A204.1 (cell line): Measurements from ENCODE around the gene RCAN2.
"Not testable (repeated sequence)": the region's sequence is repeated elsewhere in the genome, so short reads cannot be mapped to it uniquely, and the experiment has no call there.

ENCODE experiments used
- FAIRE-seq: peaks from 2 replicates; lab custom pipeline; 2012; peaks lifted over from hg19 to GRCh38; lab: Jason Lieb, UNC

RCAN2 gene

GRCh38 chr6:46332448-46332847 lies 158.8 kb downstream of the RCAN2 start:
- FAIRE-seq = not testable (repeated sequence)

GRCh38 chr6:46331461-46331860 lies 159.8 kb downstream of the RCAN2 start:
- no peak for FAIRE-seq

- no peak for FAIRE-seq
These were observed 161.7 kb downstream of the RCAN2 start for GRCh38 chr6:46329568-46329967.

- FAIRE-seq = no peak
These were observed 163.5 kb downstream of the RCAN2 start for GRCh38 chr6:46327779-46328178.

GRCh38 chr6:46325561-46326530 lies 165.4 kb downstream of the RCAN2 start:
- no peak for FAIRE-seq

GRCh38 chr6:46324706-46325105 lies 166.5 kb downstream of the RCAN2 start:
- FAIRE-seq = no peak

GRCh38 chr6:46323966-46324622 lies 167.2 kb downstream of the RCAN2 start:
- FAIRE-seq = no peak

GRCh38 chr6:46323312-46323965 lies 167.8 kb downstream of the RCAN2 start:
- no peak for FAIRE-seq

- no peak for FAIRE-seq
These were observed 170.7 kb downstream of the RCAN2 start for GRCh38 chr6:46320505-46320904.

GRCh38 chr6:46315589-46315988 lies 175.7 kb downstream of the RCAN2 start:
- no peak for FAIRE-seq

- no peak for FAIRE-seq
These were observed 178.6 kb downstream of the RCAN2 start for GRCh38 chr6:46312654-46313053.

GRCh38 chr6:46310196-46310595 lies 181.1 kb downstream of the RCAN2 start:
- no peak for FAIRE-seq

- no peak for FAIRE-seq
These were observed 184.8 kb downstream of the RCAN2 start for GRCh38 chr6:46306431-46306830.

- FAIRE-seq = no peak
These were observed 185.4 kb downstream of the RCAN2 start for GRCh38 chr6:46305833-46306232.

GRCh38 chr6:46305236-46305635 lies 186.0 kb downstream of the RCAN2 start:
- no peak for FAIRE-seq

GRCh38 chr6:46302816-46303215 lies 188.4 kb downstream of the RCAN2 start:
- no peak for FAIRE-seq

- no peak for FAIRE-seq
These were observed 189.1 kb downstream of the RCAN2 start for GRCh38 chr6:46302176-46302575.

- FAIRE-seq = no peak
These were observed 192.0 kb downstream of the RCAN2 start for GRCh38 chr6:46299253-46299652.

GRCh38 chr6:46296586-46296985 lies 194.7 kb downstream of the RCAN2 start:
- no peak for FAIRE-seq

GRCh38 chr6:46293641-46294316 lies 197.5 kb downstream of the RCAN2 start:
- FAIRE-seq = no peak

GRCh38 chr6:46291880-46292279 lies 199.4 kb downstream of the RCAN2 start:
- no peak for FAIRE-seq

GRCh38 chr6:46291275-46291633 lies 200.0 kb downstream of the RCAN2 start:
- no peak for FAIRE-seq
